HK-2 (cell line): Measurements from ENCODE around the gene RYR3.

ENCODE experiments used
- DNase-seq: peaks from one replicate; pipeline ENCODE4 v3.0.0-alpha.2; 2018; ENCODE audit not compliant: unreplicated experiment

RYR3 gene

GRCh38 chr15:33310481-33311311 lies at the start of gene RYR3:
Gene RYR3 (plus strand): TSS chr15:33310967. CDS start chr15:33311046, 79 bp downstream.
- peak; percentile 47 for DNase-seq

GRCh38 chr15:33262306-33262705 lies 48.5 kb upstream of the RYR3 start:
- DNase-seq = no peak

- no peak for DNase-seq
These were observed 33.1 kb upstream of the RYR3 start for GRCh38 chr15:33277689-33278088.

GRCh38 chr15:33278816-33279612 lies 31.8 kb upstream of the RYR3 start:
- DNase-seq = peak; percentile 65

GRCh38 chr15:33279613-33280205 lies 31.1 kb upstream of the RYR3 start:
- peak; percentile 40 for DNase-seq

- DNase-seq = no peak
These were observed 28.3 kb upstream of the RYR3 start for GRCh38 chr15:33282226-33283020.

GRCh38 chr15:33283576-33283975 lies 27.2 kb upstream of the RYR3 start:
- no peak for DNase-seq

GRCh38 chr15:33284336-33284735 lies 26.4 kb upstream of the RYR3 start:
- DNase-seq = no peak

- DNase-seq = peak; percentile 36
These were observed 18.0 kb upstream of the RYR3 start for GRCh38 chr15:33292717-33293307.

- peak; percentile 4 for DNase-seq
These were observed 16.9 kb upstream of the RYR3 start for GRCh38 chr15:33293713-33294334.

GRCh38 chr15:33296050-33296449 lies 14.7 kb upstream of the RYR3 start:
- no peak for DNase-seq

- no peak for DNase-seq
These were observed 13.9 kb upstream of the RYR3 start for GRCh38 chr15:33296856-33297255.

- peak; percentile 24 for DNase-seq
These were observed 12.1 kb upstream of the RYR3 start for GRCh38 chr15:33298631-33299030.

GRCh38 chr15:33304924-33305323 lies 5.8 kb upstream of the RYR3 start:
- DNase-seq = no peak

GRCh38 chr15:33309602-33310276 lies 1.0 kb upstream of the RYR3 start:
- DNase-seq = peak; percentile 5

GRCh38 chr15:33311312-33311971 lies 675 bp downstream of the RYR3 start:
- no peak for DNase-seq

GRCh38 chr15:33313491-33313890 lies 2.7 kb downstream of the RYR3 start:
- DNase-seq = no peak

- DNase-seq = no peak
These were observed 3.3 kb downstream of the RYR3 start for GRCh38 chr15:33314069-33314468.

- DNase-seq = no peak
These were observed 4.3 kb downstream of the RYR3 start for GRCh38 chr15:33315044-33315443.

- DNase-seq = no peak
These were observed 7.1 kb downstream of the RYR3 start for GRCh38 chr15:33317896-33318295.
